Tibial nerve (tissue), 4 donors: Measurements from ENCODE around the gene GMPR2.

Experiments used
- EP300 ChIP-seq, 2 donors: sonication (generic); formaldehyde crosslinking; IDR thresholded peaks; one replicate each; pipeline ENCODE4 v1.6.1; 2017; ENCODE audit warnings: antibody characterized with exemption in 2 of 2, mild to moderate bottlenecking in 1 of 2
- POLR2A ChIP-seq, 2 donors: fragments of 450-650 bp; IDR thresholded peaks; one replicate each; pipeline ENCODE4 v1.6.1; 2017; ENCODE audit warnings: antibody characterized with exemption in 2 of 2, mild to moderate bottlenecking in 2 of 2, moderate library complexity in 2 of 2
- TF ChIP-seq, protein P1 (sequence below), 5 experiments: fragments of 200-600 bp in 3 of 5; fragments of 450-650 bp in 2 of 5; sonication (generic) in 3 of 5; IDR thresholded peaks; one replicate each; pipeline ENCODE4 v1.5.1; 2016 to 2019; ENCODE audit warnings: antibody characterized with exemption in 5 of 5, mild to moderate bottlenecking in 3 of 5, moderate library complexity in 2 of 5

- TF ChIP-seq, protein P1, sequence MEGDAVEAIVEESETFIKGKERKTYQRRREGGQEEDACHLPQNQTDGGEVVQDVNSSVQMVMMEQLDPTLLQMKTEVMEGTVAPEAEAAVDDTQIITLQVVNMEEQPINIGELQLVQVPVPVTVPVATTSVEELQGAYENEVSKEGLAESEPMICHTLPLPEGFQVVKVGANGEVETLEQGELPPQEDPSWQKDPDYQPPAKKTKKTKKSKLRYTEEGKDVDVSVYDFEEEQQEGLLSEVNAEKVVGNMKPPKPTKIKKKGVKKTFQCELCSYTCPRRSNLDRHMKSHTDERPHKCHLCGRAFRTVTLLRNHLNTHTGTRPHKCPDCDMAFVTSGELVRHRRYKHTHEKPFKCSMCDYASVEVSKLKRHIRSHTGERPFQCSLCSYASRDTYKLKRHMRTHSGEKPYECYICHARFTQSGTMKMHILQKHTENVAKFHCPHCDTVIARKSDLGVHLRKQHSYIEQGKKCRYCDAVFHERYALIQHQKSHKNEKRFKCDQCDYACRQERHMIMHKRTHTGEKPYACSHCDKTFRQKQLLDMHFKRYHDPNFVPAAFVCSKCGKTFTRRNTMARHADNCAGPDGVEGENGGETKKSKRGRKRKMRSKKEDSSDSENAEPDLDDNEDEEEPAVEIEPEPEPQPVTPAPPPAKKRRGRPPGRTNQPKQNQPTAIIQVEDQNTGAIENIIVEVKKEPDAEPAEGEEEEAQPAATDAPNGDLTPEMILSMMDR (IDR thresholded peaks at IDR 0.05) = no peak
- TF ChIP-seq POLR2A (IDR thresholded peaks at IDR 0.05) = no peak
- no peak for TF ChIP-seq EP300 (IDR thresholded peaks at IDR 0.05)
Observed at GRCh38 chr14:24198814-24199524, 33.8 kb upstream of the GMPR2 start.
